K562 (cell line): Measurements from ENCODE around the gene HMSD. TPM values are rescaled to one million over a fixed set of nuclear protein-coding genes. Genes with fewer than 3 reads are reported as not detected.

ENCODE experiments used
- ATAC-seq: fragments of 200-7000 bp; cut with Tn5 transposase; 3 replicates; pipeline ENCODE4 v1.9.1; 2020; ENCODE audit warnings: moderate library complexity
- BruUV-seq: library from RNA; stranded (reverse); fragments of 400-500 nt; replicated peaks from 2 replicates; lab custom pipeline; 2021; lab: Mats Ljungman, UMichigan
- CTCF ChIA-PET: fragments of 300-600 bp; formaldehyde crosslinking; extraction: SDS; loops from one replicate; lab custom pipeline; 2021; ENCODE audit warnings: low intra/inter-chr PET ratio; lab: Yijun Ruan, JAX
- POLR2A ChIA-PET: fragments of 300-600, 350-650 bp; sonication (Branson Sonifier 250); formaldehyde crosslinking; extraction: SDS; loops from one replicate; lab custom pipeline; 2021; ENCODE audit warnings: antibody characterized with exemption, inconsistent platforms; lab: Yijun Ruan, JAX
- DNase-seq, 4 experiments: peaks; one replicate each; pipeline versions ENCODE4 v3.0.0 to v3.0.0-alpha.2; 2011 to 2018; ENCODE audit warnings: low spot score in 3 of 4, mixed read lengths in 3 of 4; ENCODE audit errors: extremely low read depth in 1 of 4
- FAIRE-seq: peaks from 2 replicates; lab custom pipeline; 2011; peaks lifted over from hg19 to GRCh38; lab: Jason Lieb, UNC
- H2AFZ ChIP-seq: 2 replicates; pipeline ENCODE4 v1.6.0; 2011; ENCODE audit warnings: low read depth, low read length, control low read depth, inconsistent platforms
- H3K27ac ChIP-seq: fragments of 200-600 bp; 3 replicates; pipeline ENCODE4 v1.8.0; 2011; ENCODE audit warnings: low read depth, mild to moderate bottlenecking, control low read depth, inconsistent platforms, low read length, moderate library complexity, mixed read lengths; ENCODE audit errors: extremely low read depth
- H3K27me3 ChIP-seq, 2 experiments: fragments of 300-600 bp in 1 of 2; 2 replicates in 1 of 2; 3 replicates in 1 of 2; pipeline versions ENCODE4 v1.6.0 to v1.8.0; 2011; ENCODE audit warnings: inconsistent platforms in 2 of 2, low read length in 2 of 2, mild to moderate bottlenecking in 1 of 2, mixed read lengths in 1 of 2, moderate library complexity in 1 of 2; ENCODE audit not compliant: control insufficient read depth in 2 of 2, insufficient read depth in 2 of 2
- H3K36me3 ChIP-seq: fragments of 300-600 bp; 3 replicates; pipeline ENCODE4 v1.8.0; 2011; ENCODE audit warnings: mild to moderate bottlenecking, low read length, inconsistent platforms; ENCODE audit not compliant: control insufficient read depth, insufficient read depth
- H3K4me1 ChIP-seq, 2 experiments: fragments of 200-600 bp in 1 of 2; replicated peaks in 1 of 2; 2 replicates in 1 of 2; 3 replicates in 1 of 2; pipeline versions ENCODE4 v1.5.1 to v1.8.0; 2011; ENCODE audit warnings: inconsistent platforms in 2 of 2, low read length in 2 of 2, mild to moderate bottlenecking in 1 of 2, mixed read lengths in 1 of 2, moderate library complexity in 1 of 2; ENCODE audit not compliant: control insufficient read depth in 2 of 2, insufficient read depth in 2 of 2
- H3K4me2 ChIP-seq: 2 replicates; pipeline ENCODE4 v1.6.1; 2011; ENCODE audit warnings: low read length, control low read depth, inconsistent platforms, mixed read lengths; ENCODE audit not compliant: insufficient read depth
- H3K4me3 ChIP-seq: fragments of 200-600 bp; sonication (generic), shearing (Covaris generic); 2 replicates; pipeline ENCODE4 v1.5.1; 2016; ENCODE audit warnings: control low read depth, inconsistent platforms
- H3K79me2 ChIP-seq: fragments of 200-600 bp; 3 replicates; pipeline ENCODE4 v1.8.0; 2011; ENCODE audit warnings: low read length, inconsistent platforms; ENCODE audit not compliant: control insufficient read depth, insufficient read depth
- H3K9ac ChIP-seq, 2 experiments: 2 replicates each; pipeline versions ENCODE4 v1.6.0 to v1.6.1; 2011; ENCODE audit warnings: low read depth in 2 of 2, low read length in 2 of 2, control low read depth in 1 of 2, inconsistent platforms in 1 of 2, mild to moderate bottlenecking in 1 of 2, mixed read lengths in 1 of 2; ENCODE audit not compliant: insufficient read depth in 1 of 2
- H3K9me1 ChIP-seq: one replicate; pipeline ENCODE4 v1.6.0; 2011; ENCODE audit warnings: inconsistent platforms, mild to moderate bottlenecking, low read length, moderate library complexity; ENCODE audit not compliant: control insufficient read depth, insufficient read depth
- H3K9me3 ChIP-seq: replicated peaks from 2 replicates; pipeline ENCODE4 v1.5.1; 2011; ENCODE audit warnings: low read depth, low read length, inconsistent platforms; ENCODE audit not compliant: control insufficient read depth, insufficient read depth
- H4K20me1 ChIP-seq: replicated peaks from 2 replicates; pipeline ENCODE4 v1.6.1; 2011; ENCODE audit warnings: low read length, inconsistent platforms, mixed read lengths; ENCODE audit not compliant: control insufficient read depth, insufficient read depth
- DACH1 ChIP-seq: fragments of 450-650 bp; IDR thresholded peaks from 2 replicates; pipeline ENCODE4 v1.6.1; 2018; ENCODE audit not compliant: partially characterized antibody
- EWSR1 ChIP-seq: fragments of 450-650 bp; IDR thresholded peaks from 2 replicates; pipeline ENCODE4 v1.6.1; 2018; ENCODE audit warnings: borderline replicate concordance, mild to moderate bottlenecking, low read depth, moderate library complexity; ENCODE audit not compliant: partially characterized antibody
- MYNN ChIP-seq, 2 experiments: sonication (generic); formaldehyde crosslinking in 1 of 2; IDR thresholded peaks; 2 replicates each; pipeline versions ENCODE4 v1.5.0 to v1.6.1; 2016 to 2020; ENCODE audit warnings: antibody characterized with exemption in 1 of 2, missing genetic modification reagents in 1 of 2
- NFRKB ChIP-seq: fragments of 450-650 bp; IDR thresholded peaks from 2 replicates; pipeline ENCODE4 v1.6.1; 2016; ENCODE audit warnings: low read depth
- PHB ChIP-seq: fragments of 250-450 bp; sonication (Bioruptor Pico); IDR thresholded peaks from 2 replicates; pipeline ENCODE4 v1.5.0; 2021
- ZC3H8 ChIP-seq: fragments of 450-650 bp; IDR thresholded peaks from 2 replicates; pipeline ENCODE4 v1.6.1; 2017
- ZNF134 ChIP-seq: fragments of 250-450 bp; sonication (Bioruptor Pico); conservative IDR thresholded peaks from 2 replicates; pipeline ENCODE4 v1.4.0; 2020
- ZNF184 ChIP-seq: sonication (generic); formaldehyde crosslinking; IDR thresholded peaks from 2 replicates; pipeline ENCODE4 v1.5.0; 2020; ENCODE audit warnings: missing genetic modification reagents
- WGBS: fragments of 100-300 bp; shearing (Covaris generic); methylation state at CpG from one replicate; pipeline ENCODE4 v1.1.6; 2016; ENCODE audit warnings: low coverage, mixed read lengths; ENCODE audit not compliant: insufficient coverage; ENCODE audit errors: missing lambda C conversion rate; 5-methylcytosine and 5-hydroxymethylcytosine counted together
- in situ Hi-C: fragments of 300-500 bp; cut with MboI; formaldehyde crosslinking; loops from 4 replicates; pipeline ENCODE4 v1.15.0; 2018; ENCODE audit warnings: inconsistent platforms, mixed read lengths
- intact Hi-C: fragments of 100-400 bp; cut with micrococcal nuclease; formaldehyde crosslinking; loops from 2 replicates; pipeline ENCODE4 v1.14.2; 2022
- polyA plus RNA-seq, 8 experiments: library from polyadenylated mRNA; depleted of rRNA in 4 of 8; stranded (reverse) in 5 of 8; unstranded in 3 of 8; fragments of >200 nt; fragmentation: Nextera tagmentation in 2 of 8; fragmentation: Illumina TruSeq in 1 of 8; extraction: Ambion mirVana in 2 of 8; extraction: Trizol in 1 of 8; gene quantifications; 2 replicates each; pipeline versions ENCODE4 v1.2.1 to v1.2.3, GENCODE V29; 2011 to 2014; ENCODE audit warnings: inconsistent platforms in 1 of 8, missing spikeins in 1 of 8
- total RNA-seq, 7 experiments: library from RNA; depleted of rRNA in 6 of 7; stranded (reverse); fragments of >200 nt in 6 of 7; fragmentation: Illumina TruSeq in 2 of 7; extraction: Trizol in 2 of 7; gene quantifications; 2 replicates each; pipeline versions ENCODE4 v1.2.1 to v1.2.3, GENCODE V29; 2011 to 2021; ENCODE audit warnings: low replicate concordance in 1 of 7
- TF ChIP-seq, protein P1 (sequence below): fragments of 450-650 bp; IDR thresholded peaks from 2 replicates; pipeline ENCODE4 v1.6.1; 2018; ENCODE audit warnings: mild to moderate bottlenecking, low read depth; ENCODE audit not compliant: partially characterized antibody

HMSD gene
- total and polyA plus RNA-seq, 9 of the 15 experiments (the other 6 are each of a cell fraction or from before 2014, with no cell fraction given) = 0.18 to 0.39 (median 0.33) TPM; not detected in 6

DNA sequence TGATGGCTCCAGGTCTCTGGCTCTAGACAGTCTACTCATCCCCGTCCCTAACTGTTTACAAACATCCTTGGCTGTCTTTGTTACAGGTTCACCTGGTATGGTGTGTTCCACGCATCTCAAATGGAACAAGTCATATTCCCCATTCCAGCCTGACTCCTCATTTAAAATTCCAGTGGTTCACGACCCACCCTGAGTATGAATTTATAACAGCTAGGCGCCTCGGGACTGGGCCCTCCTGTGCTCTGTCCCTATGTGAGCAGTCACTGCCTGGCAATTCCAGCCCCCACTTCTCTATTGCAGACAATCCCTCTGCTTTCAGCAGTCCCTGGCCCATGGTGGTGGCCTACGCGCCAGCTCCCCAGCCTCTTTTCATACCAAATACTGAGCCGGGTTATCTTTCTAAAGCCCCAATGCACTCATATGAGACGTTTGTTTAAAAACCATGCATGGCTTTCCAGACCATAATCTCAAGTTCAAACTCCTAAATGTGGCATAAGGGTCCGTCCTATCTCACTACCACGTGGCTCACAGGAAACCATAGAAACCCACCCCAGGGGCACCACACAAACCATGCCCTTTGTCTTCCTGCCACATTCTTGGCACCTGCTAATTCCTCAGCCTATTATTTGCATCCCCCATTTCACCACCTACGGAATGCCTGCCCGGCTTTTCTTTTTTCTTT lies 22.4 kb downstream of the HMSD start:
- Histone ChIP-seq H4K20me1 (no peaks in the 10 kb centered on the region), H3K9me1 (no peaks in the 10 kb centered on the region), H3K9me3 (no peaks in the 10 kb centered on the region), H2AFZ (no peak overlapping the region), H3K4me2 (no peak overlapping the region)
- FAIRE-seq = no peak
- intact Hi-C loops (no loop called here), in situ Hi-C loops (no loop called here)
- 8% methylated on average over 10 of the region's 13 CpGs for WGBS
- ATAC-seq = no peak
- TF ChIP-seq DACH1 (no peak), ZNF184 (CRISPR knock-in tag) (no peak)
- TF ChIP-seq, all 486 proteins: peak for 0
- no peak overlapping the region for H3K27ac ChIP-seq
- no TSS peak for BruUV-seq
- peaks cover 0 to 13% of the 10 kb centered on the region in 2 experiments; a peak in 1 of 5 replicates for H3K4me1 ChIP-seq
- DNase-seq = no peak
- CTCF ChIA-PET = no interaction called here
- H3K27me3 ChIP-seq = no peaks in the 10 kb centered on the region
- no peaks in the 10 kb centered on the region for H3K79me2 ChIP-seq
- no peak overlapping the region for H3K9ac ChIP-seq
- no peaks in the 10 kb centered on the region for H3K36me3 ChIP-seq
- POLR2A ChIA-PET = no interaction called here
- H3K4me3 ChIP-seq = no peak overlapping the region

DNA sequence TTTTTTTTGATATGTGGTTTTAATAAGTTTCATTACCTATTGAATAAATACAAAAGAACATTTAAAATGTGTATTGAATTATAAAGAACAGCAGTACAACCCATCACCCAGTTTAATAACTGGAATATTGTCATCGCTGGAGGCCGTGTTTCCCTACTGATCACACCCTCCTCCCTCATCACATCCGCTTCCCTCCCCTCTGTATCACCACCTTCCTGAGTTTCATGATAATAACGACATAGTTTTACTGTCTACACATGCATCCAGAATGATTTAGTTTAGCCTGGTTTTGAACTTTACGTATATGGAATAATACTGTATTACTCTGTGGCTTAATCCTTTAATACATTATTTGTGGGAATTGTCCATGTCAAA lies 22.9 kb downstream of the HMSD start:
- DNase-seq = no peak
- no peak for ATAC-seq
- CTCF ChIA-PET = no interaction called here
- in situ Hi-C loops (no loop called here), intact Hi-C loops (no loop called here)
- no peak overlapping the region for H3K9ac ChIP-seq
- FAIRE-seq = no peak
- H3K36me3 ChIP-seq = no peaks in the 10 kb centered on the region
- H4K20me1 ChIP-seq = no peaks in the 10 kb centered on the region
- WGBS = 5% methylated on average over 5 of the region's 5 CpGs
- H3K9me3 ChIP-seq = no peaks in the 10 kb centered on the region
- TF ChIP-seq NFRKB = no peak
- no peak for TF ChIP-seq MYNN (IDR thresholded peaks at IDR 0.05)
- TF ChIP-seq MYNN (CRISPR knock-in tag; IDR thresholded peaks at IDR 0.05) = no peak
- TF ChIP-seq EWSR1 = no peak
- no peak for TF ChIP-seq ZC3H8
- TF ChIP-seq ZNF134 = no peak
- TF ChIP-seq, protein P1, sequence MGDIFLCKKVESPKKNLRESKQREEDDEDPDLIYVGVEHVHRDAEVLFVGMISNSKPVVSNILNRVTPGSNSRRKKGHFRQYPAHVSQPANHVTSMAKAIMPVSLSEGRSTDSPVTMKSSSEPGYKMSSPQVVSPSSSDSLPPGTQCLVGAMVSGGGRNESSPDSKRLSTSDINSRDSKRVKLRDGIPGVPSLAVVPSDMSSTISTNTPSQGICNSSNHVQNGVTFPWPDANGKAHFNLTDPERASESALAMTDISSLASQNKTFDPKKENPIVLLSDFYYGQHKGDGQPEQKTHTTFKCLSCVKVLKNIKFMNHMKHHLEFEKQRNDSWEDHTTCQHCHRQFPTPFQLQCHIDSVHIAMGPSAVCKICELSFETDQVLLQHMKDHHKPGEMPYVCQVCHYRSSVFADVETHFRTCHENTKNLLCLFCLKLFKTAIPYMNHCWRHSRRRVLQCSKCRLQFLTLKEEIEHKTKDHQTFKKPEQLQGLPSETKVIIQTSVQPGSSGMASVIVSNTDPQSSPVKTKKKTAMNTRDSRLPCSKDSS = no peak
- TF ChIP-seq PHB (CRISPR knock-in tag) = no peak
- POLR2A ChIA-PET = no interaction called here
- H3K4me1 ChIP-seq = peaks cover 0 to 13% of the 10 kb centered on the region in 2 experiments; a peak in 1 of 5 replicates
- no peak overlapping the region for H3K27ac ChIP-seq
- no peak overlapping the region for H3K4me2 ChIP-seq
- BruUV-seq = no TSS peak
- H3K9me1 ChIP-seq = no peaks in the 10 kb centered on the region
- no peak overlapping the region for H2AFZ ChIP-seq
- H3K27me3 ChIP-seq = no peaks in the 10 kb centered on the region
- H3K79me2 ChIP-seq = no peaks in the 10 kb centered on the region
- H3K4me3 ChIP-seq = no peak overlapping the region
